Thyroid gland (tissue), 4 donors: Measurements from ENCODE around the gene ST7.

ENCODE experiments used
- CTCF ChIP-seq, 6 experiments: fragments of 200-600 bp in 3 of 6; fragments of 450-650 bp in 3 of 6; sonication (generic) in 3 of 6; IDR thresholded peaks; one replicate each; pipeline ENCODE4 v1.5.1; 2016 to 2019; ENCODE audit warnings: antibody characterized with exemption in 6 of 6, mild to moderate bottlenecking in 2 of 6, inconsistent platforms in 1 of 6, moderate library complexity in 1 of 6
- POLR2A ChIP-seq, 2 donors: fragments of 450-650 bp; IDR thresholded peaks; one replicate each; pipeline ENCODE4 v1.6.1; 2017; ENCODE audit warnings: antibody characterized with exemption in 2 of 2, mild to moderate bottlenecking in 2 of 2, moderate library complexity in 1 of 2

- TF ChIP-seq CTCF (IDR thresholded peaks at IDR 0.05): no peak
- no peak for TF ChIP-seq POLR2A (IDR thresholded peaks at IDR 0.05)
These were observed 318.9 kb downstream of the ST7 start for GRCh38 chr7:117272017-117272759.
